ENCODE data around the gene RAD9A.
"Not testable (repeated sequence)": the region's sequence is repeated elsewhere in the genome, so short reads cannot be mapped to it uniquely, and the experiment has no call there.

The RAD9A gene

DNA sequence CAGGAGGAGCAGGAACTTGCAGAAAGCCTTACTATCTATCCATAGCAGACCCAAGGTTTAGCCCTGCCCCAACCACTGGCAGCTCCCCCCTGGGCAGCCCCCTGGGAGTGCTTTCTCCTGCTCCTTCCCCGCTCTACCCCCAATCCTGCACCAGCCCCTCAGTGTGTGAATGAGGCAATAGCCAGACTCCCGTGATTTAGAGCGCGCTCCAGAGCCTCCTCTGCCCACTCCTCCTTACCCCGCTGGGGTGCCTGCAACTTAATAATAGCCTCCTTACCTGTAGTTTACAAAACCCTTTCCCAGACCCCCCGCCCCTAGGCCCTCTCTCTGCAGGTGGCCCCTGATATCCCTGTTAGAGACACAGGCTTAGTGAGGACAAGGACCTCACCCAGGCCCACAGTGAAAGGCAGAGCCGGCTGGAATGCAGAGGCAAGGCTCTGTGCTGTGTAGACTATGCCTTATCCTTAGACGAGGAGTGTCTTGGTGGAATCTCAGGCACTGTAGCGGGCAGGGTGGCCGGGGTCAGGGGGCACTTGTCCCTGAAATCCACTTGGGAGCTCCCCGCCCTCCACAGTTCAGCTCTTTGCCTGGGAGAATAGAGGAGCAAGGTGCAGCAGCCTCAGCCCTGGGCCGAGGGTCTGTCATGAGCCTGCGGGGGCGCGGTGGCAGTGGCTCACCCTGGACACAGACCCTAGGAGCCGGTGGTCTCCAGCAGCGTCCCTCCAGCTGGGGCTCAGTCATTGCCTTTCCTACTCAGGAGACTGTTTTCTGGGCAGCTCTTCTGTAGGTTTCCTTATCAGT lies 19.4 kb downstream of the RAD9A start:
- no peak for DNase-seq

DNA sequence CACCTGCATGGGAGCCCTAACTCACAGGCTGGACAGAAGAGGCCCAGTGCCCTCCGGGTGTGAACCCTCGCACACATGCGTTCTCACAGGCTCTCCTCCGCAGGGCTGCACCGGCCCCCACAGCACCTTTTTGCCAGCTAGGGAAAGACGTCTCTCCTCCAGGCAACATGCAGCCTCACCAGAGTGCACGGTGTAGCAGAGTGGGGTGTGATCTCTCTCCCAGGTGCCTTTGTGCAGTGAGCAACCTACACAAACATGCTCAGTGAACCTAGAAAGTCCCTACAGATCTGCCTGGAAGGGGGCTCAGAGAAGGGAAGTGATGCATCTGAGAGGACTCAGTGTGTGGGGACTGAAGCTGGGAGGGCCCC lies 20.0 kb downstream of the RAD9A start:
- DNase-seq: no peak

DNA sequence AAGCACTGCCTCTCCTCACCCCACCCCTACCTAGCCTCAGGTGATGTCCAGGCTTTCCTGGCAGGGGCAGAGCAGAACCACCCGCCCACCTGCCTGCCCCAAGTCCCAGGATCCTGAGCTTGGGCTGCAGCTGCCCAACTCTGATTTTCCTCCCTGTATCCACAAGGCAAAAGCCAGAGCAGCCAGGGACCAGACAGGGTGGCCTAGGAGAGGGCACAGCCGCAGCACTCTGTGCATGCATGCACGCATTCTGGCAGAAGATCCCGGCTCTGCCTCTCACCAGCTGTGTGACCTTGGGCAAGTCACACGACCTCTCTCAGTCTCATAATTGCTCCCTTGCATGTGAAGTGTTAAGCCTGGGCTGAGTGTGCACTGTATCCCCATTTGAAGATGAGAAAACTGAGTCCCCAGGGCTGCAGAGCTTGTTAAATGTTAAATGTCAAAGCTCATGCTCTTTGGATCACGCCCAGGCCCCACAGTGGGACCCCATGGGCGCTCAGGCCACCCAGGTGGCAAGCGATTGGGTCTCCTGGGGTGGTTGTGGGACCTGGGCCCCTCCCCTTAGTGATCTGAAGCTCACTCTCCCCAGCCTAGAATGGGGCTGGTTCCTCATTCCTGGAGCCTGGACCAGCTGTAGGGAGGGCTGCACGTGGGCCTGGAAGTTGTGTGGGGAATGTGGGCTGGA lies 20.9 kb downstream of the RAD9A start:
- no peak for DNase-seq

DNA sequence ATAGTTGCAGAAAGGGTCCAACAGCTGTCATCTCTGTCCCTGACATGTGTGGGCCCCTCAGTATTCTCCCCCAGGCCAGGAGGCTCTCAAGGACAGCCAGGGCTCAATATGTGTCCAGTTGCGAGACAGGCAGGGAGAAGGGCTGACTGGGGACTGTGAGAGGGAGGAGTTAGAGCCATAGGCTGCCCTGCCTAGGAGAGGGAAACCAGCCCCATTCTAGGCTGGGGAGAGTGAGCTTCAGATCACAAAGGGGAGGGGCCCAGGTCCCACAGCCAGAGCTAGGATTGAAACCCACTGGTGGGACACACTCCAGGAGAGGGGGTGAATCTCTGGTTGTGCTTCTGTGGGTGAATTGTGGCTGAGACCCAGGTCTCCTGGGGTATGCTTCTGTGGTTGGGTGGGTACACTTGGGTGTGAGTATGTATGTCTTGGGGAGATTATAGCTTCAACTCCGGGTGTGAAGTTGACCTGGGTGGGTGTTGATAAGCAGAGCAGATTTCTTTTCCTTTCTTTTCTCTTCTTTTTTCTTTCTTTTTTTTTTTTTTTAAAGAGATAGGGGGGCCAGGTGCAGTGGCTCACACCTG lies 21.6 kb downstream of the RAD9A start:
- DNase-seq: no peak

DNA sequence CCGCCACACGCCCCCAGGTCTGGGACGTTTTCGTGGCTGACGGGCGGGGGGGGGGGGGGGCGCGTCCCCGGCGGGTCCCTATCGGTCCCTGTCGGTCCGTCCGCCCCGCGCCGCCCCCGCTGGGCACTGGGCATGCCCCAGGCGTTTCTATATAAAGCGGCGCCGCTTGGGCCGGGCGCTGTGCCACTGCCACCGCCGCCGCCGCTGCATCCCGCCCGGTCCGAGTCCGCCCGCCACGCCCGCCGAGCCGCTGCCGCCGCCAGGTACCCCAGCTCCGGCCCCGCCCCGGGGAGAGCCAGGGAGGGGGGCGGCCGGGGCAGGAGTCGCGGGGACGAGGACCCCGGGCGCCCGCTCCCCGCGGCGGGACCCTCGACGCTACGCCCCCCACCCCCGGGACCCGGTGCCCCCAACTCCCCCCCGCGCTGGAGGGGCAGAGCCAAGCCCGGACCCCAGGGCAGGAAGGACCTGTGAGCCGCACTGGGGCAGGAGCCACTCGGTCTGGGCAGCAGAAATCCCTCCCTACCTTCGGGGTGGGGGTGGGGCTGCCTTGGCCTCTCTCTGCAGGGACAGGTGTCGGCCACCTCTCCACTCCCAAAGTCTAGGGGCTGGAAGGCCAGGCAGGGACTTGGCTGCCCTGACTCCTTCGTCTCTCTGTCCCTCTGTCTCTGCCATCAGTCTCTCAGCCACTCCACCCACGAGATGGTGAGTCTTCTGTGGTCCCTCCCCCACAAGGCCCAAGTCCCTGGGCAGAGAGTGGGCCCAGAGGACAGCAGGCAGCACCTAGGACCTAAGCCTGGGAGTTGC lies 23.9 kb downstream of the RAD9A start, which contains the start of gene CARNS1:
Gene CARNS1, plus strand, starts transcription at position 178 of the 804 bp plus-strand sequence. Its CDS starts 522 bp downstream, at position 700.
- DNase-seq: no peak

DNA sequence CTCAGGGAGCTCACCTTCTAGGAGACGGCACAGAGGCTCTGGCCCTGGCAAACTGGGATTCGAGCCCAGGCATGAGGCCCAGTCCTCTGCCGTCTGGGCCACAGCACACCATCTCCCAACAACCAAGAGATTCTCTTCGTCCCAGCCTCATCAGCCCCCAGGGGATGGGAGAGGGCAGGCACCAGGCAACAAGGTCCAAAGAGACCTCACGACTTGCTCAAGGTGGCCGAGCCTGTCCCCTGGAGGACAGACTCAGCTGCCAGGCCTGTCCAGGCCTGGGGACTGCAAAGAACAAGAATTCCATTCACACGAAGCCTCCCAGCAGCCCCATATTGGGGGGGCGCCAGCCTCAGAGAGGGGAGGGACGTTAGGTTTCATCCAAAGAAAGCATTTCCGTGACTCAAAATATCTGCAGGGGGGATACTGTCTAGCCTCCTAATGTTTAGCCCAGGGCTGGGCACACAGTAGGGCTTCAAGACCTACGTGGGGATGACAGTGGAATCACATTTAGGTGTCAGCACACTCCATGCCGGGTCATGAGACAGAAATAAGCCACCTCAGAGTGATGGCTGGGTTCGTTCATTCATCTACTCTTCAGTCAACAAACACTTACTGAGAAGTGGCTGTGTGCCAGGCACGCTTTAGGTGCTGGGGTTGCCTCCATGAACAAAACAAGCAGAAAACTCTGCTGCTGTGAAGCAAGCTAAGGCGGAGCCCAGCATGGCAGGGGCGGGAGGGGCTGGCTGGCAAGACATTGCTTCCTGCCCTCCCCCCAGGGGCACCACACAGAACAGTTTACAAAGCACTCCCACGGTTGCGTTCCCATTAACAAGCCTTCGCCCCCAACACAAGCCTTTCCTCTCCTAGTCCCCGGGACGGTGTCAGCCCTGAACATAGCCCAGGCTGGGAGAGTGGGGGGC lies 24.9 kb downstream of the RAD9A start:
- DNase-seq: no peak

DNA sequence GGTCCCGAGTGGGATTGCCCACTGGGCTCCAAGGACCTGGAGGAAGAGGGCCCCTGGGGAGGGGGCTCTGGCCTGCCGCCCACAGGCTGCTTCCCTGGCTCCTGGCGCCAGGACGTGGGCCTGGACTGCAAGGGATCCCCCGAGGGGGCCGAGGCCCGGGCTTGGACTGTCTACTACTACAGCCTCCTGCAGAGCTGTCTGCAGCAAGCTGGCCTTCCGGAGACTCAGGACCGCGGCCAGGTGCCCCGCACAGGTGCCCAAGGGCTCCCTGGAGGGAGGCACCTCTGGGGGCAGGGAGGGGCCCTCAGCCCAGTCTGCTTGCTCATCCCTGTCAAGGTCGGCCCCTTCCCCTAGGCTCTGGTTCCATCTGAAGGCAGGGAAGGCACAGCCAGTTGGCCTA lies 25.6 kb downstream of the RAD9A start:
- no peak for DNase-seq

DNA sequence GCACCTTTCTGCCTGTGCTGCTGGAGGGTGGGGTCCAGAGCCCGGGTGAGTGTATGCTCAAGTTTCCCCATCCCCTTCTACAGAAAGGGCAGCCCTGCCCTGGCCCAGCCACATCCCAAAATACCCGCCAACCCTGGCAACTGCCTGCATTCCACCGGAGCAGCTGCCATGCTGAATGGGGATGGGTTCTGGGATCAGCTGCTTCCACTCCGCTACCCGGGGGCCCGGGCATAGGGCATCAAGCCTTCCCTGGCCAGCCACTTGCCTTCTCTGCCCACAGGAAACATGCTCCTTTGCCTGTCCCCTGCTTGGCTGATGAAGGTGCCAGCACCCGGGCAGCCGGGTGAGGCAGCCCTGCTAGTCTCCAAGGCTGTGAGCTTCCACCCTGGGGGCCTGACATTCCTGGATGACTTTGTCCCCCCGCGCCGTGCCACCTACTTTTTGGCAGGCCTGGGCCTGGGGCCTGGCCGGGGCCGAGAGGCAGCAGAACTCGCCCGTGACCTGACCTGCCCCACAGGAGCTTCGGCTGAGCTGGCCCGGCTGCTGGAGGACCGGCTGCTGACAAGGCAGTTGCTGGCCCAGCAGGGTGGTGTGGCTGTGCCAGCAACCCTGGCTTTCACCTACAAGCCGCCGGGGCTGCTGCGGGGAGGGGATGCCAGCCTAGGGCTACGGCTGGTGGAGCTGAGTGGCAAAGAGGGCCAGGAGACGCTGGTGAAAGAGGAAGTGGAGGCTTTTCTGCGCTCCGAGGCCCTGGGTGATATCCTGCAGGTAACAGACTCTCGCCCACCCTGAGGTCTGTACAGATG lies 26.9 kb downstream of the RAD9A start:
- DNase-seq: no peak

DNA sequence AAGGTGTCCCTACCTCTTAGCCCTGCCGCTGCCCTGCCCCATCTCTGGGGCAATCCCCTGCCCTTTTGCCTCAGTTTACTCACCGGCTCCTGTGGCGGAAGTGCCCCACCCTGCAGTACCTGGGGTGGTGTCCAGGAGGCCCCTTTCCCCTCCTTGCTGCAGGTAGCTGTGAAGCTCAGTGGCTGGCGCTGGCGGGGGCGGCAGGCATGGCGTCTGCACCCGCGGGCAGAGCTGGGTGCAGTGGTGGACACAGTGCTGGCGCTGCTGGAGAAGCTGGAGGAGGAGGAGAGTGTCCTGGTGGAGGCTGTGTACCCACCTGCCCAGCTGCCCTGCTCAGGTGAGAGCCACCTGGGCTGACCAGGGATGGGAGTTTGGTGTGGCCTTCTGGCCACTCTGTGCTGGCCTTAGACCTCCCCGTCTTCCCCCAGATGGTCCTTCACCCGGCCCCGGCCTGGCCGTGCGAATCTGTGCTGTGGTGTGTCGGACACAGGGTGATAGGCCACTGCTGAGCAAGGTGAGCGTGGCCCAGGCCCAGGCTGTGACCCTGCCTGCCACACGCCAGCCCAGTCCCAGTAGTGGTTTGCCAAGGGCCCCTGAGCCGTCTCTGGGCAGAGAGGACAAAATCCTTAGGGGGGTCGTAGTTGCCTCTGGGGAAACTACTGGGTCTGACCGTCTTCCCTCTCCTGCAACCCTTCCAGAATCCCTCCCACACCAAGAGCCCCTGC lies 27.7 kb downstream of the RAD9A start:
- no peak for DNase-seq

DNA sequence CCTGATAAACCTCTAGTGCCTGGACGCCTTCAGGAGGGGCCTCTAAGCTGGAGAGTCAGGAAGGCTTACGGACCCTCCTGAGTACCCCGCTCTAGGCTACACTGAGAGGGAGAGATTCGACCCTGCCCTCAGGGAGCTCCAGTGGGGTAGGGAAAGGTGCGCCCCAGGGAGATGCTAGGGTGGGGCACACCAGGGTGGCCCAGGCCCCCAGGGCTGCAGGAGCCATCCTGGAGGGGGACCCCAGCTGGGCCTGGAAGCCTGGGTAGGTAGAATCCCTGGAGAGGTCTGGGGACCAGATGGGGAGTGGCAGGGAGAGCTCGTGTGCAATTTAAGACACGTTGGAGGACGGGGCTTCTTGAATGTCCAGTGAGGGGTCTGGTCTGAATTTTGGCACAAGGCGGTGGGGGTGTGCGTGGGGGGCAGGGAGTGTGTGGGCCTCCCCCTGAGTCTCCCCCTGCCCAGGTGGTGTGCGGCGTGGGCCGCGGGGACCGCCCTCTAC lies 28.4 kb downstream of the RAD9A start:
- no peak for DNase-seq

DNA sequence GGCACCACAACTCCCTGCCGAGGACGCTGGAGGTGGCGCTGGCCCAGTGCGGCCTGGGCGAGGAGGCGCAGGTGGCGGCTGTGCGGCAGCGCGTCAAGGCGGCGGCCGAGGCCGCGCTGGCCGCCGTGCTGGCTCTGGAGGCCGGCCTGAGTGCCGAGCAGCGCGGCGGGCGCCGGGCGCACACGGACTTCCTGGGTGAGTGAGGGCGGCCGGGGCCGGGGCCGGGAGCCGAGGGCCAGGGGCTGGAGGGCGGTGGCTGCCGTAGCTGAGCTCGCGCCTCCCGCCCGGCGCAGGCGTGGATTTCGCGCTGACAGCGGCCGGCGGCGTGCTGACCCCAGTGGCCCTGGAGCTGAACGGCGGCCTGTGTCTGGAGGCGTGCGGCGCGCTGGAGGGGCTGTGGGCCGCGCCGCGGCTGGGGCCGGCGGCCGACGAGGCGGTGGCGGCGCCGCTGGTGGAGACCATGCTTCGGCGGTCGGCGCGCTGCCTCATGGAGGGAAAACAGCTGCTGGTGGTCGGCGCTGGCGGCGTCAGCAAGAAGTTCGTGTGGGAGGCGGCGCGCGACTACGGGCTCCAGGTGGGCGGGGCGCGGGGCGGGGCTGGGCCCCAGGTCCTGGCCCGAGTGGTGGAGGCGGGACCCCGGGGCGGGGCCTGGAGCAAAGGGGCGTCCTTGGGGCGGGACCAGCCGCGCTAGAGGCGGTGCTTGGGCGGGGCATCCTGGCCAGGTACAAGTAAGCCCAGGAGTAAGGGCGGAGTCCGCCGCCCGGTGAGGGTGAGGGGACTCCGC lies 29.1 kb downstream of the RAD9A start:
- peak; percentile 70 for DNase-seq

DNA sequence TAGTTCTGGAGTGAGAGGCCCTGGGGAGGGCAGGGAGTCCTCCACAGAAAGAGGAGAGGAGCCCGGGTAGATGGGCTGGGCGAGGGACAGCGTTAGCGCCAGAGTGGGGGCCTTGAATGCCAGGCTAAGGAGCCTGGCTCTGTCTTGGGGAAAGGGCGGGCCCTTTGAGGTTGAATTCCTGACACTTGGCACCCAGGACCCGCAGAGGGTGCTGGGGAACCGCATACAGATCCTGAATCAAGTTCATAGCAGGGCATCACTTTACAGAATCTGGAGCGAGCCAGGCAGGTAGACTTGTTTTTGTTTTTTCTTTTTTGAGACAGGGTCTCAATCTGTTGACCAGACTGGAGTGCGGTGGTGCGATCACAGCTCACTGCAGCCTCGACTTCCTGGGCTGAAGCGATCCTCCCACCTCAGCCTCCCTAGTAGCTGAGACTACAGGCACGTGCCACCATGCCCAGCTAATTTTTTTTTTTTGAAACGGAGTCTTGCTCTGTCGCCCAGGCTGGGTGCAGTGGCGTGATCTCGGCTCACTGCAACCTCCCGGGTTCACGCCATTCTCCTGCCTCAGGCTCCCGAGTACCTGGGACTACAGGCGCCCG lies 29.7 kb downstream of the RAD9A start:
- no peak for DNase-seq

DNA sequence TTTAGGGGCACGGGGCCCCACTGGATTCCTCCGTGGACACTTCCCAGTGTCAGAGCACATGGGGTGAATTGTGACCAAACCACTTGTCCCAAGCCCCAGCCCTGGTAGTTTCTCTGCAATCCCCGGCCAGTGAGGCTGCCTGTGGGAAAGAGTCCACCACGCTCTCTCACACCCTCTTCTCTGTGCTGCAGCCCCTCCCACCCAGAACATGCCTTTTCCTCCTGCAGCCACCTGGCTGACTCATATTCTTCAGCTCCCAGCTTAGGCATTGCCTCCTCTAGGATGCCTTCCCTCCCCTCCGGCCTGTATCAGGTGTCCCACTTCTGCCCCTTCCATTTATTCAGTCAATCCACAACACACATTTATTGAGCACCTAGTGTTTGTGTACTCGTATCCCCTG lies 31.1 kb downstream of the RAD9A start:
- no peak for DNase-seq

DNA sequence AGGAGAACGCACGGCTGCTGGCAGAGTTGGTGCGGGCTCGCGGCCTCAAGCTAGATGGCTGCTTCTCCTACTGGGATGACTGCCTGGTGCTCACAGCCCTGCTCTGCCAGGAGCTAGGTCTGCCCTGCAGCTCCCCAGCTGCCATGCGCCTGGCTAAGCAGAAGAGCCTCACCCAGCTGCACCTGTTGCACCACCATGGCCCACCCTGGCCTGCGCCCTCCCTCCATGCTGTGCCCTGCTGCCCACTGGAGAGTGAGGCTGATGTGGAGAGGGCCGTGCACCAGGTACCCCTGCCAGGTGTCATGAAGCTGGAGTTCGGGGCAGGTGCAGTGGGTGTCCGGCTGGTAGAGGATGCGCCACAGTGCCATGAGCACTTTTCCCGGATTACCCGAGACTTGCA lies 31.7 kb downstream of the RAD9A start:
- no peak for DNase-seq

DNA sequence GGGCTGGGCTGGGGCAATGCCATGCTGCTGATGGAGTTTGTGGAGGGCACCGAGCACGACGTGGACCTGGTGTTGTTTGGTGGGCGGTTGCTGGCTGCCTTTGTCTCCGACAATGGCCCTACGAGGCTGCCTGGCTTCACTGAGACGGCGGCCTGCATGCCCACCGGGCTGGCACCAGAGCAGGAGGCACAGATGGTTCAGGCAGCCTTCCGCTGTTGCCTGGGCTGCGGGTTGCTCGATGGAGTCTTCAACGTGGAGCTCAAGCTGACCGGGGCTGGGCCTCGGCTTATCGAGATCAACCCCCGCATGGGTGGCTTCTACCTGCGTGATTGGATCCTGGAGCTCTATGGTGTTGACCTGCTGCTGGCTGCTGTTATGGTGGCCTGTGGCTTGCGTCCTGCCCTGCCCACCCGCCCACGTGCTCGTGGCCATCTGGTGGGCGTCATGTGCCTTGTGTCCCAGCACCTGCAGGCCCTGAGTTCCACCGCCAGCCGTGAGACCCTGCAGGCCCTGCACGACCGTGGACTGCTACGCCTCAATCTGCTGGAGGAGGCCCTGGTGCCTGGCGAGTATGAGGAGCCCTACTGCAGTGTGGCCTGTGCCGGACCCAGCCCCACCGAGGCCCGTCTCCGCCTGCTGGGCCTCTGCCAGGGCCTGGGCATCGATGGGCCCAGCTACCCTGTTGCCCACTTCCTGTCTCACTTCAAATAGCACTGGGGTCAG lies 32.3 kb downstream of the RAD9A start:
- DNase-seq: no peak

DNA sequence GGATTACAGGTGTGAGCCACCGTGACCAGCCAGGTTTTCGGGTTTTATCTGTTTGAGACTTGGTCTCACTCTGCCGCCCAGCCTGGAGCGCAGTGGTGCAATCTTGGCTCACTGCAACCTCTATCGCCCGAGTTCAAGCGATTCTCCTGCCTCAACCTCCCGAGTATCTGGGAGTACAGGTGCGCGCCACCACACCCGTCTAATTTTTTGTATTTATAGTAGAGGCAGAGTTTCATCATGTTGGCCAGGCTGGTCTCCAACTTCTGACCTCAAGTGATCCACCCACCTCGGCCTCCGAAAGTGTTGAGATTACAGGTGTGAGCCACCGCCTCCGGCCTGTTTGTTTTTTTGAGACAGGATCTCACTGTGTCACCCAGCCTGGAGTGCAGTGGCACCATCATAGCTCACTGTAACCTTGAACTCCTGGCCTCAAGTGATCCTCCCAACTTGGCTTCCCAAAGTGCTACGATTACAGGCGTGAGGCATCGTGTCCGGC lies 35.6 kb downstream of the RAD9A start:
- DNase-seq: not testable (repeated sequence)

DNA sequence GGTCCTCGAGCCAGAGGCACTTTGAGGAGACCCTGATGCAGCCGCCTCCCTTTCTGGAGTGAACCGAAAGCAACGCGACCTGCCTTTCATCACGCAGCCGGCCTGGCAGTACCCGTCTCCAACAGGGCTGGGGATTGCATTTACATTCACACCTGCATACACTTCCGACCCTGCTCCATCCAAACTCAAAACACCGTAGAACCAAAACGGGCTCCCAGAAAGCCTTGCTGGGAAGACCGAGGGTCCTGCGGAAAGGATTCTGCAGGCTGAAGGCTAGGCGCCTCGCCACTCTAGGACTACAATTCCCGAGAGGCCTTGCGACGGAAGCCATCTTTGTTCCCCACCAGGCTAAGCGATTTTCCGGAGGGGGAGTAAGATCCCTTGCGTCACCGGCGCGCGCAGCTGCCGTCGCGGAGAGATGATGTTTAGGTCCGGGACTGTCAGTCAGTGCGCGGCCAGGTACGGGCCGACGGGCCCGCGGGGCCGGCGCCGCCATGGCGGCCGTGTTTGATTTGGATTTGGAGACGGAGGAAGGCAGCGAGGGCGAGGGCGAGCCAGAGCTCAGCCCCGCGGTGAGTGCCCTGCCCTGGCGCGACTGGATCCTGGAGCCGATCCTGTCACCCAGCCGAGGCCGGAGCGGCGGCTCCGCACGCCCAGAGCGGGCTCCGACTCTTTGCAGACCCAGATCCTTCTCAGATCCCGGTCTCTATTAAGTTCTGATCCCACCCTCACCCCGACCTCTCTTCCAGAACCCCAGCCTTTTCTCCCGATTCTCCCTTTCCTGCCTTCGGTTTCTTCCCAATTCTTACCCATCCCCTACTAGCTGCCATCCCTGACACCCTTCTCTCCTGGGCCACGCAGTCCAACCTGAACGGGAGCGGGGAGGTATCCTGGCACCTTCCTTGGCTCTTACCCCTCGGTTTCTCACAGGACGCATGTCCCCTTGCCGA lies 36.5 kb downstream of the RAD9A start, which contains the start of gene RPS6KB2:
Gene RPS6KB2, plus strand, starts transcription at position 443 of the 950 bp plus-strand sequence. Its CDS starts 52 bp downstream, at position 495.
- peak; percentile 93 for DNase-seq
